ENCODE results near the gene ABCG2.

Gene ABCG2

GRCh38 chr4:88188738-88189417, 30.4 kb upstream of the ABCG2 start:
- H3K36me3 ChIP-seq = no peaks in the 10 kb centered on the region

GRCh38 chr4:88187766-88188165, 29.3 kb upstream of the ABCG2 start:
- TF ChIP-seq CTCF (IDR thresholded peaks at IDR 0.05; ENCODE audit: low read depth, low read length) = no peak
- Histone ChIP-seq H3K9me3 (no peaks in the 10 kb centered on the region), H3K4me3 (ENCODE audit: low read depth, low read length) (no peak overlapping the region), H3K27me3 (peaks cover 8% of the 10 kb centered on the region), H3K4me1 (no peaks in the 10 kb centered on the region), H3K36me3 (no peaks in the 10 kb centered on the region)
- no peak for DNase-seq

More at GRCh38 chr4:88188738-88189417, 30.4 kb upstream of the ABCG2 start:
- Histone ChIP-seq H3K9me3 (no peaks in the 10 kb centered on the region), H3K4me3 (ENCODE audit: low read depth, low read length) (no peak overlapping the region), H3K27me3 (peaks cover 8% of the 10 kb centered on the region), H3K4me1 (no peaks in the 10 kb centered on the region)
- no peak for TF ChIP-seq CTCF (IDR thresholded peaks at IDR 0.05; ENCODE audit: low read depth, low read length)
- DNase-seq = no peak

- peaks cover 8% of the 10 kb centered on the region for H3K27me3 ChIP-seq
These were observed 27.5 kb upstream of the ABCG2 start for GRCh38 chr4:88185906-88186305.

GRCh38 chr4:88179261-88179660, 20.8 kb upstream of the ABCG2 start:
- Histone ChIP-seq H3K9me3 (no peaks in the 10 kb centered on the region; the same call in 1 of the 2 replicates), H3K36me3 (no peaks in the 10 kb centered on the region), H3K4me1 (no peaks in the 10 kb centered on the region), H3K4me3 (ENCODE audit: low read depth, low read length) (no peak overlapping the region), H3K27me3 (no peaks in the 10 kb centered on the region; the same call in 1 of the 2 replicates)
- no peak for TF ChIP-seq CTCF (IDR thresholded peaks at IDR 0.05; ENCODE audit: low read depth, low read length)
- DNase-seq = no peak

More at GRCh38 chr4:88185906-88186305, 27.5 kb upstream of the ABCG2 start:
- no peak for DNase-seq
- Histone ChIP-seq H3K4me3 (ENCODE audit: low read depth, low read length) (no peak overlapping the region), H3K36me3 (no peaks in the 10 kb centered on the region), H3K9me3 (no peaks in the 10 kb centered on the region), H3K4me1 (no peaks in the 10 kb centered on the region)
- no peak for TF ChIP-seq CTCF (IDR thresholded peaks at IDR 0.05; ENCODE audit: low read depth, low read length)

GRCh38 chr4:88178626-88179231, 20.3 kb upstream of the ABCG2 start:
- no peak for DNase-seq
- no peaks in the 10 kb centered on the region; the same call in 1 of the 2 replicates for H3K9me3 ChIP-seq
- no peak for TF ChIP-seq CTCF (IDR thresholded peaks at IDR 0.05; ENCODE audit: low read depth, low read length)
- H3K4me3 ChIP-seq (ENCODE audit: low read depth, low read length) = no peak overlapping the region
- H3K4me1 ChIP-seq = no peaks in the 10 kb centered on the region
- no peaks in the 10 kb centered on the region for H3K36me3 ChIP-seq
- no peaks in the 10 kb centered on the region; the same call in 1 of the 2 replicates for H3K27me3 ChIP-seq
